Activated CD8-positive, alpha-beta memory T cell treated with anti-CD3 and anti-CD28 coated beads for 48 hours (primary cell): ENCODE measurements around the gene ZNF569.
"Not testable (repeated sequence)": the region's sequence is repeated elsewhere in the genome, so short reads cannot be mapped to it uniquely, and the experiment has no call there.

Source experiments
- DNase-seq, 3 experiments: peaks; one replicate each; pipeline ENCODE4 v3.0.0-alpha.2; 2020; ENCODE audit warnings: low read depth in 2 of 3, low spot score in 2 of 3

Gene ZNF569

GRCh38 chr19:37403403-37403802, 63.8 kb downstream of the ZNF569 start:
- no peak for DNase-seq

GRCh38 chr19:37401078-37401477, 66.2 kb downstream of the ZNF569 start:
- DNase-seq: no peak

GRCh38 chr19:37391399-37391798, 75.8 kb downstream of the ZNF569 start:
- DNase-seq: not testable (repeated sequence)

- no peak for DNase-seq
These were observed 78.0 kb downstream of the ZNF569 start for GRCh38 chr19:37389234-37389633.

GRCh38 chr19:37370880-37371661, 96.2 kb downstream of the ZNF569 start, which contains the start of gene ZNF527:
Gene ZNF527 (plus strand): TSS chr19:37371099. CDS start chr19:37374199, 3,100 bp downstream.
- DNase-seq: peak; percentile 84 to 92 (median 86)

- not testable (repeated sequence) for DNase-seq
These were observed 96.8 kb downstream of the ZNF569 start for GRCh38 chr19:37370386-37370879.

- no peak for DNase-seq
These were observed 104.5 kb downstream of the ZNF569 start for GRCh38 chr19:37362733-37363132.

GRCh38 chr19:37361994-37362393, 105.2 kb downstream of the ZNF569 start:
- DNase-seq: no peak
